Measurements from ENCODE around the gene PIP4P1.
"Not testable (repeated sequence)": the region's sequence is repeated elsewhere in the genome, so short reads cannot be mapped to it uniquely, and the experiment has no call there.

Gene PIP4P1

DNA sequence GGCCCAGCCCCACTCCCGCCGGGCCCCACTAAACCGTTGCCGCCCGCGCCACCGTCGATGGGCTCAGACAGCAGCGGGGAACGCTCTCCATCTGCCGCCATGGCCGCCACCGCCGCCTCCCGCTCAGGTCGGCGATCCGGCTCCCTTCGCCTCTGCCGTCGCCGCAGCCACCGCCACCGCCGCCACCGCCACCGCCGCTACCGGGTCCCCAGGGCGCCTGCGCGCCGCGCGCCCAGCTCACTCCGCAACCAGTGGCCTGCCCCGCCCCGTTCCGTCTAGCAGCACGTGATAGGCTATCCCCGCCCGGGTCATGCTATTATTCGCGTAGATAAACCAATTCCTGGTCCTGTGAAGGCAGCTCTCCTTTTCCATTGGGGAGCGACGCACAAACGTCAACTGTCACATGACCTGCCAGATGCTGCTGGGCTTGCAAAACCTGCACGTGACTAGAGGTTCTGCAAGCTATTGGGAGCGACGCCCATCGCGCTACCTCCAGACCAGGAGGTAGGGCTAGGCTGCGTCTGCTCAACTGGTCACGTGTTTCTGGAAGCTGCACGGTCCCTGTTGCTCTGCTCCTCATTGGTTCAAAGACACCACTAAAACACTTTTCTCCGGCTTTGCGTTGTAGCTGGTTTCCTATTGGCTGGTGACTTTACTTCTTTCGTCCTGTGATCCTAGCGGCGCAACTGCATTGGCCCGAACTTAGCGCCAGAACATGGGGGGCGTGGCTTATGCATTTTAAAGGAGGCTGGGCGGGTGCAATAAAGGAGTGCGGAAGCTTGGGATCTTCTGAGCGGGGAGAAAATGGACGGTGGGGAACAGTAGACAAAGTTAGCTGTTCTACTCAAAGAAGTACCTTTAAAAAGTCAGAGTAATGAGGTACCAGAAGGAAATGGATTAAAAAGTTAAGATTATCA, at the start of gene PIP4P1:
TSS of gene PIP4P1 (minus strand) at position 210 of the 917 bp plus-strand sequence. CDS start at position 101, 109 bp downstream.
- peak; percentile 99 for DNase-seq (ENCODE audit: low read depth)

DNA sequence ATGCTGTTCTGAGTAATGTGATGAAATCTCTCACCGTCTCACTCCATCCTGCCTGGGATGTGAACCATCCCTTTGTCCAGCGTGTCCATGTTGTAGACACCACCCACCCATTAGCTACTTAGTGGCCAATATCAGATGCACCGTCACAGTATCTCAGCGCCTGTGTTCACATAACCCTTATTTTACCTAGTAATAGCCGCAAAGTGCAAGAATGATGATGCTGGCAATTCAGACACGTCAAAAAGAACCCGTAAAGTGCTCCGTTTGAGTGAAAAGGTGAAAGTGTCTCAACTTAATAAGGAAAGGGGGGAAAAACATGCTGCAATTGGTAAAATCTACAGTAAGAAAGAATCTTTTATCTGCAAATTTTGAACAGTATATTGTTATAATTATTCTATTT, 47.1 kb upstream of the PIP4P1 start:
- DNase-seq (ENCODE audit: low read depth): no peak

DNA sequence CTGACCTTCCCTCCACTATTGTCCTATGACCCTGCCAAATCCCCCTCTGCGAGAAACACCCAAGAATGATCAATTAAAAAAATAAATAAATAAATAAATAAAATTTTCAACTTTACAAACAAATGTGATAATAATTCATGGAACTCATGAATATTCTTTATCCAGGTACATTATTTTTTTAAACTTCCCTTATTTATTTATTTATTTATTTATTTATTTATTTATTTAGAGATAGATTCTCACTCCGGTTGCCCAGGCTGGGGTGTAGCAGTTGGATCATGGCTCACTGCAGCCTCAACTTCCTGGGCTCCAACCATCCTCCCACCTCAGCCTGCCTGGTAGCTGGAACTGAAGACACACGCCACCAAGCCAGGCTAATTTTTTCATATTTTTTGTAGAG, 46.3 kb upstream of the PIP4P1 start:
- DNase-seq (ENCODE audit: low read depth): not testable (repeated sequence)

DNA sequence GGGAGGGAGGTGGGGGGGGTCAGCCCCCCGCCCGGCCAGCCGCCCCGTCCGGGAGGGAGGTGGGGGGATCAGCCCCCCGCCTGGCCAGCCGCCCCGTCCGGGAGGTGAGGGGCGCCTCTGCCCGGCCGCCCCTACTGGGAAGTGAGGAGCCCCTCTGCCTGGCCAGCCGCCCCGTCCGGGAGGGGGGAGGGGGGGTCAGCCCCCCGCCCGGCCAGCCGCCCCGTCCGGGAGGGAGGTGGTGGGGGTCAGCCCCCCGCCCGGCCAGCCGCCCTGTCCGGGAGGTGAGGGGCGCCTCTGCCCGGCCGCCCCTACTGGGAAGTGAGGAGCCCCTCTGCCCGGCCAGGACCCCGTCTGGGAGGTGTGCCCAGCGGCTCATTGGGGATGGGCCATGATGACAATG, 45.5 kb upstream of the PIP4P1 start:
- not testable (repeated sequence) for DNase-seq (ENCODE audit: low read depth)

DNA sequence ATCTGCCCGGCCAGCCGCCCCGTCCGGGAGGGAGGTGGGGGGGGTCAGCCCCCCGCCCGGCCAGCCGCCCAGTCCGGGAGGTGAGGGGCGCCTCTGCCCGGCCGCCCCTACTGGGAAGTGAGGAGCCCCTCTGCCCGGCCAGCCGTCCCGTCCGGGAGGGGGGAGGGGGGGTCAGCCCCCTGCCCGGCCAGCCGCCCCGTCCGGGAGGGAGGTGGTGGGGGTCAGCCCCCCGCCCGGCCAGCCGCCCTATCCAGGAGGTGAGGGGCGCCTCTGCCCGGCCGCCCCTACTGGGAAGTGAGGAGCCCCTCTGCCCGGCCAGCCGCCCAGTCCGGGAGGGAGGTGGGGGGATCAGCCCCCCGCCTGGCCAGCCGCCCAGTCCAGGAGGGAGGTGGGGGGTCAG, 45.0 kb upstream of the PIP4P1 start:
- DNase-seq (ENCODE audit: low read depth): not testable (repeated sequence)

DNA sequence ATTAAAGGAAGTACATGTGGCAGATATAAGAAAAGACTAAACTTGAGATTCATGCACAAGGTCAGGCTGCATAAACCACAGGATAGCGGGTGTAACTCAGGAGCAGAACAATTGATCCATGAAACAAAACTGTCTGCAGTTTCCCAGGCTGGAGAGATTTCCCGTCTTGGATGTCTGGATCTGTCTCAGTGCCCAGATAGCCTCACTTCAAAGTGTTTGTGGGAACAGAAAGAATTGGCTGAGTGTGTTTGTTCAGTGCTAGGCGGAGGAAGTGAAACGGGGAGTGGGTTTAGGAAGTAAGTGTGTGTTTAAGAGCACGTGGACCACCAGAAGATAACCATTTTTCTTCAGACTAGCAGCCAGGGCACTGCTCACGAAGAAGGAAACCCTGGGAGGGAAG, 42.7 kb upstream of the PIP4P1 start:
- DNase-seq (ENCODE audit: low read depth): no peak

DNA sequence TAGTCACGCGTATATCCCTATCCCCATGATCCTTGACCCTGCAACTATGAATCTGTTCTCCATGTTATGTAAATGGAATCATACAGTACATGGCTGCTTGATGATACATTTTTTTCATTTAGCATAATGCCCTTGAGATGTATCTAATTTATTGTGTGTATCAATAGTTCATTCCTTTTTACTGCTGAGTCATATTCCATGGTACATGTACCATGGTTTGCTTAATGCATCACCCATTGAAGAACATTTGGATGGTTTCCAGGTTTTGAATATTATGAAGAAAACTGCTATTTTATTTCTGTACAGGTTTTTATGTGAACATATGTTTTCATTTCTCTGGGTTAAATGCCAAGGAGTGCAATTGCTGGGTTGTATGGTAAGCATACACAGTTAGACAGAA, 40.1 kb upstream of the PIP4P1 start:
- peak; percentile 27 for DNase-seq (ENCODE audit: low read depth)

DNA sequence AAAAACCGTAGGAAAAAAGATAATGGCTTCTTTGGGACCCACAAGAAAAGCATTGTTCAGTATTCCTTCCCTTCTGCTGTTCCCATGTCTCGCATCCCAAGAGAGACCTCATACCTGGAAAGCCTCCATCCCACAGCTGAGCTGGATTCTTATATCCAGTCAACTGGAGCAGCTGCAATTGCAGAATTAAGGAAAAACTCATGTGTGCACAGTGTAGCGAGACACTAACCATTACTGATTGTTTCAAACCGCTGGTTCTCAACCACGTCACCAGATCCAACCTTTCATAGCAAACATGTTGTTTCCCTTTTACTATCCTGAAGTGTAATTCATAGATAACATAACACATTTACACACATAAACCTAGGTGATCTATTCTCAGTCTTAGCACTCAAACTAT, 38.6 kb upstream of the PIP4P1 start:
- DNase-seq (ENCODE audit: low read depth): no peak

DNA sequence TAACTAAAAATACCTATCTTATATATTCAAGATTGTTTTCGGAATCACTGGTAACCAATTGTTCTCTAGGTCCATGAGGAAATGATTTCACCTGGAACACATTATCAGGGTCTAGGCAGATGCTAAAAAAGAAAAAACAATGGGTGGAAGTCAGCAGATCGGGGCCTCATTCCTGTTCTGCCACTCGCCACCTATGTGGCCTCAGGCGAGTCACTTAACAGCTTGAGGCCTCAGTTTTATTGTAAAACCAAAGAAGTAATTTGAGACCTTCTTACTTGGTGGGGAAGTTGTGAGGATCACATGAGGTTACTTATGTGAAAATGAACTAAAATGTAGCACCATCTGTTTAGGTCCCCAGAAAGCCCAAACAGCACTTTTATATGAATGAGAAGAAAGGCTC, 37.9 kb upstream of the PIP4P1 start:
- no peak for DNase-seq (ENCODE audit: low read depth)

DNA sequence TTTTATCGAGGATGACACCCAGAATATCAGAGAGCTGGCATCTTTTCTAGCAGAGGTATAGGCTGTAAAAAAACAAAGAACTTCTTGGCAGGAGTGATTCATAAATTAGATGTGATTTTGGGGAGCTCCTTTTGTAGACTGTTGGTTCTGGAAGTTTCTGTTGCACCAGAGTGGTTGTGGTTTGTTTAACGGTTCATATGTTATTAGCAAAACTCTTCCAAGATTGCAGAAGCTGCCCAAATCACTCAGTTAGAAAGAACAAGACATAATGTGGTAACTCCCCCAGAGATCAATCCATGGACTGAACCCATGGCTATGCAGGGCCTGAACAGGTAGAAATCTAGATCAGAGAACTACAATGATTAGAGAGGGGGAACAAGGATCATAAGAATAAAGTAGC, 37.4 kb upstream of the PIP4P1 start:
- DNase-seq (ENCODE audit: low read depth): no peak

DNA sequence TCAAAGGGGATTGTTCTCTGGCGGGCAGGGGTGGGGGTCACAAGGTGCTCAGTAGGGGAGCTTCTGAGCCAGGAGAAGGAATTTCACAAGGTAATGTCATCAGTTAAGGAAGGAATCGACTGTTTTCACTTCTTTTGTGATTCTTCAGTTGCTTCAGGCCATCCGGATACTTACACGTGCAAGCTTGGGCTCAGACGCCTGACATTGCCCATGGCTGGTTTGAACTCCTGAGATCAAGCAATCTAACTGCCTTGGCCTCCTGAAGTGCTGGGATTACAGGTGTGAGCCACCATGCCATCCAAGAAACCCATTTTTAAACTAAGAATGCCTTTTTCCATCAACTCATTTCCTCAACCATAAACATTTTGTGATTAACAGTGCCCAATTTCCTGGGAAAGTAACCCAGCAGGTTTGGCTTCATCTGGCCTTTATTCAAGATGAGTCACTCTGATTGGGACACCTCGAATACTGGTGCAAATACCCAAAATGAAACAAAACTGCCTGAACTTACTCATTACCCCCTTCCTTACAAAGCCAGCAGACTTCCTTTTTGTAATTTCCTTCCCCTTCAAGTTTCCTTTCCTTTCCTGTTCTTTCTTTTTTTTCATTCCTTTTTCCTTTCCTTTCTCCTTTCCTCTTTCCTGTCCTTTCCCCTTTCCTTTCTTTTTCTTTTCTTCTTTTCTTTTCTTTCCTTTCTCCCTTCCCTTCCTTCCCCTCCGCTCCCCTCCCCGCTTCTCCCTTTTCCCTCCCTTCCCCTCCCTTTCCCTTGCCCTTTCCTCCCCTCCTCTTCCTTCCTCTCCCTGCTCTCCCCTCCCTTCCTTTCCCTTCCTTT, 33.9 kb upstream of the PIP4P1 start:
- peak; percentile 38 for DNase-seq (ENCODE audit: low read depth)

DNA sequence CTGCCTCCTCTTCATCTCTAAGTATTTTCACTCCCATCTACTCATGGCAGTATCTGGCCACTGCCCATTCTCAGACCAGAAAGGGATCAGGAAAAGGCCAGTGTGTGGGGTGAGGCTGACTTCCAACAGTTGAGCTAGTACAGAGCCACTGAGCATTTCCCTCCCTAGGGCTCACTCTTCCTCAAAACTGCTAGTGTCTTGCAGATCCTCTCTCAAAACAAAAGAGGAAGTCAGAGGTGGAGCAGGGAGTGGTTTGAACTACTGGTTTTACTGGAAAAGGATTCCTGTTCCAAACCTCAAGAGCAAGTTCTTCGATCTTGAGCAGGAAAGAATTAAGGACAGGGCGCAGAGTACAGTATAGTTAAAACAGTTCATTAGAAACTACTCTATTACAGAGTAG, 32.4 kb upstream of the PIP4P1 start:
- no peak for DNase-seq (ENCODE audit: low read depth)

DNA sequence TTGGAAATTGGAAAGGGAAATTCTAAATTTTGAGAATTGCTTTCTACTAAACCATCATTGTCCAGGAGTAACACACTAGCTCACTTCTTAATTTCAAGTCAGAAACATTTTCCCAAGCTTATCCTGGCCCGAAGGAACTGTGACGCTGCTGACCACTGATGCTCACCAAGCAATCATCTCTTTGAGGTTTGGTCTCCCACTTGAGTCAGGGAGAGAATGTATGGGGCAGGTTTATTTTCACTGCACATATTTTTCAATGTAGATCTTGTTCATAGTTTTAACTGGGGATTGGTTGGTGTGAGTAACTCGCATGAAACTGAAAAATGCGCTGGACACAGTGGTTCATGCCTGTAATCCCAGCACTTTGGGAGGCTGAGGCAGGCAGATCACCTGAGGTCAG, 31.3 kb upstream of the PIP4P1 start:
- DNase-seq (ENCODE audit: low read depth): no peak

DNA sequence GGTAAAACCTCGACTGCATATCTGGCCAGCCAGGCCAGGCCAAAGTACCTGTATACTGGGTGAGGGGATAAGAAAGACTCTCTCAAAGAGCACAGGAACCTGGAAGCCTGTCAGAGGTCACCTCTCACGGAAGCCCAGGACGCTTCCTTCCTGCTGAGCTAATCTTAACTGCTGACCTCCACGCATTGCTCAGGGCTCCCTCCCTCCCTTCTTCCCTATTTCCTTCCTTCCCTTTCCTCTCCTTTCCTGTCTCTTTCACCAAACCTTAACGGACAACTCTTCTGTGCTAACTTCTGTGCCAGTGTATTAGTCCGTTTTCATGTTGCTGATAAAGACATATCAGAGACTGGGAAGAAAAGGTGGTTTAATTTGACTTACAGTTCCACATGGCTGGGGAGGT, 29.3 kb upstream of the PIP4P1 start:
- DNase-seq (ENCODE audit: low read depth): no peak

DNA sequence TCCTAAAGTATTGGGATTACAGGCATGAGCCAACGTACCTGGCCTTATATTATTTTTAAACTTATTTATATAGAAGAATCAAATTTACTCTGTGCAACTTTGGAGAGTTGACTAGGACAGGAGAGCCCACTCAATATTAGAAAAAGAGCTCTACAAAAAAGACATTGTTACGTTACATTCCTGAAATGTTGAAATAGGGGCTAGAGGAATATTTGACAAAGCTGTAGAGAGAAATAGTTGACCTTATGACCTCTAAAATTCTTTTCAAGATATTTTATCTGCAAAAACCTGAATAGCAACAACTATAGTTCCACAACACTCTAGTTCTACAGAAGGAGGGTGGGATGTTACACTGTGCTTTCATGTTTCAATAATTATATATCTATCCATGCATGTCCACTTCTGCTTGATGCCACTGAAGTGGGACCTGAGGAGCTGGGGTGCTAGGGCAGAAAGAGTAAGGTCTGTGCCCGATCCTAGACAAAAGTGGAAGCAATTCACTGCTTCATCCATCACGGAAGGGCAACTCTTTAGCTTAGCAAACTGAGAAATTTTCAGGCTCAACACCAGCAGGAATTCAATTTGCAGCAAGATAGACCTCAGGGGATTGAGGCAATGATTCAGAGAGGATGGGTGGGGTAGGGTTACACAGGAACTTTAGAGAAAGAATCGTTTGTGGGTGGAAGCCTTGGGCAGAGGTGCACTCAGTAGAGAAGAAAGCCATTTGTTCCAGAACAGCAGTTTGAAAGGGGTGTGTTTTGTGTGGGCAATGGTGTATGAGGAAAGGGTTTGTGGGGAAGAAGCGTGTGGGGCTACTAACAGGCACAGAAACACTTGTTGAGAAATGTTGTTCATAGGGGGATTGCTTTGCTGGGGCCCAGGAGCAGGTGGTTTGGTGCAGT, 28.1 kb upstream of the PIP4P1 start:
- peak; percentile 33 for DNase-seq (ENCODE audit: low read depth)

DNA sequence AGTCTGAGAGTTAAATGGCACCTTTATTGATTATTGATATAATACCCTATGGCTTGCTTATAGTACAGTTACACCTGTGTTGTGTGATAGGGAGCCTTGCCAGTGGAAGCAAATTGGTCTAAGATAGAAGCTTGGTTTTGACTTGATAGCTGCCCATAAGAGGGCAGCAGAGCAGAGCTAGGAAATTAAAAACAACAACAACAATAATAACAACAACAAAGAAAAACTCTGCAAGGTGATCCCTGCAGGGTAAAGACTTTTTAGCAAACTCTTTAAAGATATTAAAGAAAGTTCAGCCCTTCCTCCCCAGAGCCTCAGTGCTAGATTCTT, 26.1 kb upstream of the PIP4P1 start:
- DNase-seq (ENCODE audit: low read depth): no peak

DNA sequence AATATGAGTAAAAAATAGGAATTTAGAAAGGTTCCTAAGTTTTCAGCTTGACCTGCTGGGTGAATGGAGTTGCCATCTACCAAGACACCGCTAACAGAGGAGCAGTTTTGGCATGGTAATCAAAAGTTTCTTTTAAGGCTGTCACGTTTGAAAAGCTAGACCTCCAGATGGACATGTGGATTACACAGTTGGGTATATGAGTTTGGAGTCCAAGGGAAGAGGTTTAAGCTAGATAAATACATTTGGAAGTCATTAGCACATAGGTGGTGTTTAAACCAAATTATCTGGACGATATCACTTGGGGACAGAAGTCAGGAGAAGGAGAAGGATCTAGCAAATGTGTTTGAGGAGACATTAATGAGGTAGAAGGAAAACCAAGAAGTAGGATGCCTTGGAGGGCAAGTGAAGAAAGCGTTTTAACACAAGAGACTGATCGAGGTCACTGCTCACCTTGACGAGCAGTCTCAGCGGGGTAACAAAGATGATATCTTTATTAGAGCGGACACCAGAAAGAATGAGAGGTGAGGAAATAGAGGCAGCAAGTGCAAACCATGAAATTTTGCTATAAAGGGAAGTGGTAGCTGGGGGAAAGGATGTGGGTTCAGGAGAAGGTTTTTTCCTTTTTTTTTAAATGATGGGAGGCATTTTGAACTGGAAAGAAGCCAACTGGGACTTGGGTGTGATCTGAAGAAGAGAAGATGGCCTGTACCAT, 25.6 kb upstream of the PIP4P1 start:
- DNase-seq (ENCODE audit: low read depth): no peak

DNA sequence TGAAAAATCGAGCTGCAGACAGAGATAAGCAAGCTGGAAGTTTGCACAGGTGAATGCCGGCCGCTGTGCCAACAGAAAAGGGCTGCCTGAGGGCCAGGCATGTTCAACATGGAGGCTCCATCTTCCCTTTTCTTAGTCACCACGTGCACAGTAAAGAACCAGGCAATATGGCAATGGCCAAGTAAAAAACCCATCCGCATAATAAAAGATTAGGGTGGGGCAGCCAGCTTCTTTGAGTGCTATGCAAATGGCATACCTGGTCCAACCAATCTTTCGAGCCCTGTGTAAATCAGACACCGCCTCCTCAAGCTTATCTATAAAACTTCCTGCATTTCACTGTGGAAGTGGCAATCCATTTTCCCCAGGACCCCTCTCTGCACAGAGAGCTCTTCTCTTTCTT, 24.7 kb upstream of the PIP4P1 start:
- DNase-seq (ENCODE audit: low read depth): no peak

DNA sequence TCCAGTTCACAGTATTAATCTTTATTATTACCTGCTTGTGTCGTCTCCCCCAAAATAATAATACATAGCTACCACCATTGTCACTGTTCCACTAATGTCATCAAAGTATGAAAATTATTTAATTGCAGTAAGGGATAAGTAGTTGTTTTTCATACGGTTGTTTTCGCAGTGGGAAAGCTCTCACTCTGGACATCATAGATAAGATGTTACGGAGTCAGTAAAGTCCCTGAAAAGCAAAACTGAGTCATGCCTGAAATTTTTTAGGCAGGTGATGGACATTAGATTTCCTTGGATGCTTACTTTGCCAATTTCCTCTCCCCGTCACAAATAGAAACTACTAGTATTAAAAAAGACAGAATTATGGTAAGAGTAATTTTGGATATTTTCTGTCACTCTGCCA, 21.1 kb upstream of the PIP4P1 start:
- DNase-seq (ENCODE audit: low read depth): no peak

DNA sequence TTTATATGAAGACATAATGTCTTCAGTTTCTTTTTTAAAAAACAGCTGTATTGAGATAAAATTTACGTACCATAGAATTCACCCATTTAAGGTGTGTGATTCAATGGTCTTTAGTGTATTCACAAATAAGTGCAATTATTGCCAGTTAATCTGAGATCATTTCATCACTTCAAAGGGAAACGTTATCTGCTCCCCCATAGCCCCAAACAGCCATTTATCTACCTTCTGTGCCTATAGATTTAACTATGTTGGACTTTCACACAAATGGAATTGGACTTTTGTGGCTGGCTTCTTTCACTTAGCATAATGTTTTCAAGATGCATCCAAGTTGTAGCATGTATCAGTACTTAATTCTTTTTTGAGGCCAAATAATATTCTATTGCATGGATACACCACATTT, 17.7 kb upstream of the PIP4P1 start:
- no peak for DNase-seq (ENCODE audit: low read depth)

DNA sequence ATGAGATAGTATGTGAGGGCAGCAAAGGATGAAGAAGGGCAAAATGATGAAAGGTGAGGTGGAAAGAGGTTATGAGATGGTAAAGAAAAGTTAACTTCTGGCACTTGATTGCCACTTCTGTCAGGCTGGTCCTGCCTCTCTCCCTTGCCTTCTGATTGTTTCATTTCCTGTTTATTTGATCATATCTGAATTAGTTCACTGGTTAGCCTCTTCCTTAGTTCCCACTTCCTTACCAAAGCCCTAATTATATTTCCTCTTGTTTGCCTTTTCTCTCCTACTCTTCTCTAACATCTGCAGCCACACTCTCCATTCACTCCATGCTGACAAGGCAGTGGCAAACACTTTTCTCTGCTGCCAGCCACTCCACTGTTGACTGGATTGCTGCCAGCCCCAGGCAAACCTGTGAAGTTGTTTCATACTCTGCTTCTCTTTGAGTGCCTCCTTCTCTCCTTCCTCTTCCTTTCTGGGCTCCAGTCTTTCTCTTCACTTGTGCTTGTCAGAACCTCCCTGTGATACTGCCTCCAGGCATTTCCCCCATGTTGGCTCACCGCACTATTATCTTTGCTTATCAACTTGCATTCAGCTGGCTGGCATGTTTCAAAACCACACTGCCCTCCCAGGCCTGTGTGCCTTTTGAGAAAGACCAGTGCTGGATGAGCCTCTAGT, 16.1 kb upstream of the PIP4P1 start:
- DNase-seq (ENCODE audit: low read depth): peak; percentile 64
